H1 (cell line): ENCODE data around the gene SLC27A2. TPM values are rescaled to one million over a fixed set of nuclear protein-coding genes. Genes with fewer than 3 reads are reported as not detected.

Experiments used
- CTCF ChIA-PET: fragments of 300-600 bp; sonication (Branson Sonifier 250); formaldehyde crosslinking; loops from one replicate; lab custom pipeline; 2021; ENCODE audit not compliant: partially characterized antibody; lab: Charles Lee
- POLR2A ChIA-PET: fragments of 300-600 bp; sonication (Branson Sonifier 250); formaldehyde crosslinking; loops from one replicate; lab custom pipeline; 2021; ENCODE audit warnings: inconsistent platforms; ENCODE audit not compliant: partially characterized antibody; lab: Charles Lee
- DNase-seq, 2 experiments: peaks; one replicate each; pipeline versions ENCODE4 v3.0.0 to v3.0.0-alpha.2; 2010 to 2022; ENCODE audit warnings: low spot score in 2 of 2, low read depth in 1 of 2, mixed read lengths in 1 of 2
- FAIRE-seq: peaks from 2 replicates; lab custom pipeline; 2011; peaks lifted over from hg19 to GRCh38; lab: Jason Lieb, UNC
- H2AFZ ChIP-seq: 2 replicates; pipeline ENCODE4 v1.8.1; 2012; ENCODE audit warnings: low read length, inconsistent platforms
- H2AK5ac ChIP-seq: 2 replicates; pipeline ENCODE4 v1.6.1; 2013; ENCODE audit warnings: low read depth, low read length
- H2BK120ac ChIP-seq: replicated peaks from 2 replicates; pipeline ENCODE3; 2013; ENCODE audit warnings: low read depth, low read length, inconsistent platforms
- H2BK12ac ChIP-seq: 2 replicates; pipeline ENCODE4 v1.6.1; 2013; ENCODE audit warnings: low read depth, low read length
- H2BK15ac ChIP-seq: 2 replicates; pipeline ENCODE4 v1.6.1; 2013; ENCODE audit warnings: low read length
- H2BK20ac ChIP-seq: 2 replicates; pipeline ENCODE4 v1.6.1; 2013; ENCODE audit warnings: low read length
- H2BK5ac ChIP-seq: 2 replicates; pipeline ENCODE4 v1.6.1; 2013; ENCODE audit warnings: low read depth, low read length
- H3K14ac ChIP-seq: 2 replicates; pipeline ENCODE4 v1.6.1; 2013; ENCODE audit warnings: inconsistent platforms; ENCODE audit not compliant: insufficient read length
- H3K18ac ChIP-seq: 2 replicates; pipeline ENCODE4 v1.6.1; 2013; ENCODE audit warnings: low read length; ENCODE audit errors: extremely low read depth
- H3K23ac ChIP-seq: 2 replicates; pipeline ENCODE4 v1.6.1; 2013; ENCODE audit warnings: inconsistent platforms; ENCODE audit not compliant: insufficient read length
- H3K23me2 ChIP-seq: 2 replicates; pipeline ENCODE4 v1.6.1; 2013; ENCODE audit warnings: low read depth, low read length
- H3K27ac ChIP-seq: 2 replicates; pipeline ENCODE4 v1.6.1; 2011; ENCODE audit warnings: low read depth, low read length, inconsistent platforms
- H3K27me3 ChIP-seq, 4 experiments: replicated peaks in 1 of 4; 1 replicate in 1 of 4; 2 replicates in 3 of 4; pipeline versions ENCODE4 v1.6.1 to v1.8.1; 2011 to 2013; ENCODE audit warnings: low read length in 3 of 4, mild to moderate bottlenecking in 3 of 4, inconsistent platforms in 2 of 4, mixed read lengths in 2 of 4, moderate library complexity in 1 of 4; ENCODE audit not compliant: control insufficient read depth in 3 of 4, insufficient read depth in 3 of 4; ENCODE audit errors: extremely low read depth in 1 of 4
- H3K36me3 ChIP-seq, 4 experiments: 2 replicates each; pipeline versions ENCODE4 v1.6.1 to v1.8.1; 2011 to 2013; ENCODE audit warnings: mild to moderate bottlenecking in 4 of 4, low read length in 3 of 4, moderate library complexity in 2 of 4, control low read depth in 1 of 4, inconsistent platforms in 1 of 4; ENCODE audit not compliant: insufficient read depth in 4 of 4, control insufficient read depth in 2 of 4
- H3K4ac ChIP-seq: replicated peaks from 2 replicates; pipeline ENCODE3; 2013; ENCODE audit warnings: low read length, low read depth, mixed read lengths, inconsistent platforms; ENCODE audit not compliant: insufficient read length
- H3K4me1 ChIP-seq, 4 experiments: replicated peaks in 1 of 4; 1 replicate in 1 of 4; 2 replicates in 3 of 4; pipeline versions ENCODE4 v1.6.1 to v1.8.1; 2011 to 2013; ENCODE audit warnings: low read length in 3 of 4, inconsistent platforms in 2 of 4, mixed read lengths in 1 of 4; ENCODE audit not compliant: insufficient read depth in 4 of 4, control insufficient read depth in 3 of 4
- H3K4me2 ChIP-seq, 2 experiments: 2 replicates each; pipeline versions ENCODE4 v1.6.1 to v1.8.1; 2011 to 2013; ENCODE audit warnings: low read depth in 2 of 2, low read length in 2 of 2, control low read depth in 1 of 2, inconsistent platforms in 1 of 2, mild to moderate bottlenecking in 1 of 2; ENCODE audit not compliant: insufficient read depth in 1 of 2
- H3K4me3 ChIP-seq, 4 experiments: fragments of 200-600, 300-600 bp in 1 of 4; sonication (generic), shearing (Covaris generic), sonication (Bioruptor Twin) in 1 of 4; 2 replicates each; pipeline versions ENCODE4 v1.5.1 to v1.8.1; 2011 to 2016; ENCODE audit warnings: low read length in 4 of 4, low read depth in 3 of 4, control low read depth in 2 of 4, inconsistent platforms in 2 of 4, mild to moderate bottlenecking in 2 of 4, mixed read lengths in 1 of 4, moderate library complexity in 1 of 4; ENCODE audit not compliant: insufficient read depth in 2 of 4; ENCODE audit errors: extremely low read depth in 1 of 4
- H3K56ac ChIP-seq: replicated peaks from 2 replicates; pipeline ENCODE3; 2013; ENCODE audit warnings: low read depth, mild to moderate bottlenecking, mixed read lengths, low read length, inconsistent platforms; ENCODE audit not compliant: insufficient read length
- H3K79me1 ChIP-seq: 2 replicates; pipeline ENCODE4 v1.6.1; 2013; ENCODE audit warnings: low read depth, low read length, control low read depth
- H3K79me2 ChIP-seq, 2 experiments: 2 replicates each; pipeline versions ENCODE4 v1.6.1 to v1.8.1; 2012 to 2013; ENCODE audit warnings: low read length in 2 of 2, mild to moderate bottlenecking in 2 of 2, inconsistent platforms in 1 of 2; ENCODE audit not compliant: insufficient read depth in 2 of 2, control insufficient read depth in 1 of 2
- H3K9ac ChIP-seq, 4 experiments: replicated peaks in 1 of 4; 1 replicate in 1 of 4; 2 replicates in 3 of 4; pipeline versions ENCODE4 v1.6.1 to v1.8.1; 2011 to 2013; ENCODE audit warnings: low read depth in 3 of 4, low read length in 3 of 4, control low read depth in 2 of 4, mild to moderate bottlenecking in 2 of 4, moderate library complexity in 2 of 4, inconsistent platforms in 1 of 4; ENCODE audit errors: extremely low read depth in 1 of 4
- H3K9me3 ChIP-seq, 2 experiments: 2 replicates each; pipeline versions ENCODE4 v1.6.1 to v1.8.1; 2012 to 2013; ENCODE audit warnings: mild to moderate bottlenecking in 2 of 2, moderate library complexity in 2 of 2, control low read depth in 1 of 2, inconsistent platforms in 1 of 2, low read depth in 1 of 2, low read length in 1 of 2, mixed read lengths in 1 of 2; ENCODE audit not compliant: insufficient read depth in 2 of 2
- H4K20me1 ChIP-seq, 2 experiments: replicated peaks in 1 of 2; 2 replicates each; pipeline versions ENCODE3 to v1.8.1; 2011 to 2013; ENCODE audit warnings: inconsistent platforms in 2 of 2, low read length in 2 of 2, mild to moderate bottlenecking in 1 of 2; ENCODE audit not compliant: insufficient read depth in 2 of 2, control insufficient read depth in 1 of 2
- H4K5ac ChIP-seq: 2 replicates; pipeline ENCODE4 v1.6.1; 2013; ENCODE audit warnings: low read length, low read depth, mixed read lengths, inconsistent platforms; ENCODE audit not compliant: insufficient read length
- H4K8ac ChIP-seq: 2 replicates; pipeline ENCODE4 v1.8.0; 2013; ENCODE audit warnings: mild to moderate bottlenecking, moderate library complexity, low read length, inconsistent platforms; ENCODE audit not compliant: insufficient read depth; ENCODE audit errors: extremely low read depth
- H4K91ac ChIP-seq: replicated peaks from 2 replicates; pipeline ENCODE3; 2013; ENCODE audit warnings: low read length, mixed read lengths, inconsistent platforms; ENCODE audit not compliant: insufficient read length
- BRCA1 ChIP-seq: IDR thresholded peaks from 2 replicates; pipeline ENCODE4 v1.6.1; 2012; ENCODE audit warnings: low read depth, low read length, improper control_type of control experiment
- EP300 ChIP-seq, 2 experiments: IDR thresholded peaks; 1 replicate in 1 of 2; 2 replicates in 1 of 2; pipeline ENCODE4 v1.6.1; 2011 to 2012; ENCODE audit warnings: low read depth in 2 of 2, low read length in 2 of 2, mild to moderate bottlenecking in 2 of 2, borderline replicate concordance in 1 of 2, inconsistent platforms in 1 of 2, moderate library complexity in 1 of 2
- GABPA ChIP-seq: IDR thresholded peaks from 2 replicates; pipeline ENCODE4 v1.6.1; 2011; ENCODE audit warnings: mild to moderate bottlenecking, low read length, moderate library complexity, borderline replicate concordance; ENCODE audit not compliant: insufficient read depth
- HDAC6 ChIP-seq: IDR thresholded peaks from one replicate; pipeline ENCODE4 v1.7.1; 2012; ENCODE audit warnings: low read depth, mild to moderate bottlenecking, inconsistent platforms, low read length, moderate library complexity
- JUN ChIP-seq: IDR thresholded peaks from 2 replicates; pipeline ENCODE4 v1.6.1; 2011; ENCODE audit warnings: low read depth, mild to moderate bottlenecking, improper control_type of control experiment, low read length
- MAFK ChIP-seq: IDR thresholded peaks from 2 replicates; pipeline ENCODE4 v1.6.1; 2012; ENCODE audit warnings: low read depth, mild to moderate bottlenecking, improper control_type of control experiment, low read length
- PHF8 ChIP-seq: fragments of 200-600 bp; sonication (generic); conservative IDR thresholded peaks from 2 replicates; pipeline ENCODE4 v1.7.1; 2012; ENCODE audit warnings: low read depth, mild to moderate bottlenecking, inconsistent platforms, low read length, moderate library complexity
- SP1 ChIP-seq: IDR thresholded peaks from 2 replicates; pipeline ENCODE4 v1.6.1; 2011; ENCODE audit warnings: low read depth, low read length
- TAF1 ChIP-seq: IDR thresholded peaks from 2 replicates; pipeline ENCODE4 v1.6.1; 2011; ENCODE audit warnings: mild to moderate bottlenecking, low read depth, low read length
- TBP ChIP-seq: IDR thresholded peaks from 2 replicates; pipeline ENCODE4 v1.6.1; 2011; ENCODE audit warnings: low read depth, low read length, improper control_type of control experiment
- TEAD4 ChIP-seq: IDR thresholded peaks from 2 replicates; pipeline ENCODE4 v1.6.1; 2012; ENCODE audit warnings: low read depth, low read length, inconsistent platforms, mixed read lengths
- WGBS, 2 experiments: shearing (Covaris generic) in 1 of 2; methylation state at CpG; one replicate each; pipeline versions ENCODE4 v1.1.6 to v1.1.7; 2013 to 2015; ENCODE audit warnings: low lambda C conversion rate in 2 of 2, mixed read lengths in 2 of 2, inconsistent platforms in 1 of 2, low coverage in 1 of 2, missing lambda C conversion rate in 1 of 2; ENCODE audit not compliant: insufficient replicate concordance in 2 of 2, insufficient coverage in 1 of 2, insufficient read length in 1 of 2; ENCODE audit errors: extremely low coverage in 1 of 2, missing lambda C conversion rate in 1 of 2; 5-methylcytosine and 5-hydroxymethylcytosine counted together
- polyA plus RNA-seq, 7 experiments: library from polyadenylated mRNA; depleted of rRNA in 3 of 7; stranded (reverse) in 5 of 7; unstranded in 2 of 7; fragments of >200 nt in 5 of 7; fragments of 200-250 nt in 2 of 7; gene quantifications; 1 replicate in 5 of 7; 2 replicates in 1 of 7; 4 replicates in 1 of 7; pipeline versions ENCODE4 v1.2.1 to v1.2.3, GENCODE V29; 2011 to 2013; ENCODE audit warnings: missing spikeins in 2 of 7, mixed read lengths in 2 of 7
- total RNA-seq: library from RNA; stranded (reverse); fragmentation: NEBNext Ultra II Directional; extraction: Animal tissue kit (Norgen Biotek cat#: 25700); gene quantifications from 2 replicates; pipeline ENCODE4 v1.2.1, GENCODE V29; 2021
- TF ChIP-seq, protein P1 (sequence below): IDR thresholded peaks from 2 replicates; pipeline ENCODE4 v1.6.1; 2012; ENCODE audit warnings: low read length, inconsistent platforms
- TF ChIP-seq, protein P2 (sequence below): IDR thresholded peaks from 2 replicates; pipeline ENCODE4 v1.6.1; 2012; ENCODE audit warnings: inconsistent platforms

The SLC27A2 gene
- total and polyA plus RNA-seq, 2 of the 8 experiments (the other 6 are each of a cell fraction or from before 2014, with no cell fraction given), result 5.6 to 5.8 TPM

- H3K18ac ChIP-seq, result no peak overlapping the region
- no peak overlapping the region for H3K4me3 ChIP-seq
- H3K4me2 ChIP-seq, result no peak overlapping the region
- H3K23me2 ChIP-seq, result no peaks in the 10 kb centered on the region
- no peaks in the 10 kb centered on the region for H3K4me1 ChIP-seq
- no peak overlapping the region for H2BK12ac ChIP-seq
- H2AFZ ChIP-seq, result no peak overlapping the region
- no peaks in the 10 kb centered on the region for H3K27me3 ChIP-seq
- H2AK5ac ChIP-seq, result no peak overlapping the region
- 87% methylated on average over 1 of the region's 1 CpG; no CpG with 5 or more reads in 1 of the 2 experiments for WGBS, 2 experiments
- no peak overlapping the region for H3K23ac ChIP-seq
- no peak overlapping the region for H4K5ac ChIP-seq
- H3K27ac ChIP-seq, result no peak overlapping the region
- H3K36me3 ChIP-seq, result no peaks in the 10 kb centered on the region
- no peak overlapping the region for H2BK15ac ChIP-seq
- H4K20me1 ChIP-seq, result no peaks in the 10 kb centered on the region
- H2BK20ac ChIP-seq, result no peak overlapping the region
- ChIA-PET POLR2A (interaction anchor here (1.1 to 1.2 kb wide), 2 partner anchors 62 to 109 kb away, joined by 3 read pairs; partner anchors contain the start of gene SLC27A2), CTCF (interaction anchor here (1.2 kb wide), 1 partner anchor 15 kb away, joined by 6 read pairs; no protein-coding TSS in a partner anchor)
- H3K4ac ChIP-seq, result no peak overlapping the region
- H3K9ac ChIP-seq, result no peak overlapping the region
- no peak overlapping the region for H4K91ac ChIP-seq
- H4K8ac ChIP-seq, result no peak overlapping the region
- H3K14ac ChIP-seq, result no peak overlapping the region
- no peaks in the 10 kb centered on the region for H3K79me2 ChIP-seq
- no peaks in the 10 kb centered on the region for H3K79me1 ChIP-seq
- H2BK120ac ChIP-seq, result no peak overlapping the region
- no peak overlapping the region for H2BK5ac ChIP-seq
- no peaks in the 10 kb centered on the region for H3K9me3 ChIP-seq
- no peak for FAIRE-seq
- no peak overlapping the region for H3K56ac ChIP-seq
- no peak for DNase-seq
- TF ChIP-seq PHF8, result no peak
- TF ChIP-seq, protein P1, sequence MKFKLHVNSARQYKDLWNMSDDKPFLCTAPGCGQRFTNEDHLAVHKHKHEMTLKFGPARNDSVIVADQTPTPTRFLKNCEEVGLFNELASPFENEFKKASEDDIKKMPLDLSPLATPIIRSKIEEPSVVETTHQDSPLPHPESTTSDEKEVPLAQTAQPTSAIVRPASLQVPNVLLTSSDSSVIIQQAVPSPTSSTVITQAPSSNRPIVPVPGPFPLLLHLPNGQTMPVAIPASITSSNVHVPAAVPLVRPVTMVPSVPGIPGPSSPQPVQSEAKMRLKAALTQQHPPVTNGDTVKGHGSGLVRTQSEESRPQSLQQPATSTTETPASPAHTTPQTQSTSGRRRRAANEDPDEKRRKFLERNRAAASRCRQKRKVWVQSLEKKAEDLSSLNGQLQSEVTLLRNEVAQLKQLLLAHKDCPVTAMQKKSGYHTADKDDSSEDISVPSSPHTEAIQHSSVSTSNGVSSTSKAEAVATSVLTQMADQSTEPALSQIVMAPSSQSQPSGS, result no peak
- TF ChIP-seq EP300 (IDR thresholded peaks at IDR 0.05; ENCODE audit: borderline replicate concordance in 1 of 2, low read depth in 2 of 2, low read length in 2 of 2), result no peak
- TF ChIP-seq MAFK, result no peak
- no peak for TF ChIP-seq TEAD4
- no peak for TF ChIP-seq TAF1
- no peak for TF ChIP-seq TBP
- no peak for TF ChIP-seq BRCA1
- TF ChIP-seq JUN, result no peak
- TF ChIP-seq, protein P2, sequence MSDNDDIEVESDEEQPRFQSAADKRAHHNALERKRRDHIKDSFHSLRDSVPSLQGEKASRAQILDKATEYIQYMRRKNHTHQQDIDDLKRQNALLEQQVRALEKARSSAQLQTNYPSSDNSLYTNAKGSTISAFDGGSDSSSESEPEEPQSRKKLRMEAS, result no peak
- no peak for TF ChIP-seq SP1
- no peak for TF ChIP-seq GABPA
- no peak for TF ChIP-seq HDAC6
These were observed 62.2 kb downstream of the SLC27A2 start for GRCh38 chr15:50244153-50244552.
